K562 (cell line): ENCODE measurements around the gene MATCAP1. TPM values are rescaled to one million over a fixed set of nuclear protein-coding genes. Genes with fewer than 3 reads are reported as not detected.

Experiments
- BRD4 ChIP-seq: fragments of 200-600 bp; sonication (generic); IDR thresholded peaks from 2 replicates; pipeline ENCODE4 v1.6.1; 2017; ENCODE audit warnings: inconsistent platforms
- HMG20A ChIP-seq: fragments of 450-650 bp; formaldehyde crosslinking; conservative IDR thresholded peaks from 2 replicates; pipeline ENCODE4 v1.4.0; 2020; ENCODE audit warnings: mild to moderate bottlenecking, mixed read lengths
- MTA3 ChIP-seq: fragments of 450-650 bp; formaldehyde crosslinking; IDR thresholded peaks from 2 replicates; pipeline ENCODE4 v1.6.1; 2017; ENCODE audit warnings: mild to moderate bottlenecking, borderline replicate concordance
- NFATC3 ChIP-seq: fragments of 450-650 bp; IDR thresholded peaks from 2 replicates; pipeline ENCODE4 v1.6.1; 2017; ENCODE audit warnings: mild to moderate bottlenecking
- NRF1 ChIP-seq, 2 experiments: fragments of 450-650 bp; IDR thresholded peaks in 1 of 2; conservative IDR thresholded peaks in 1 of 2; 2 replicates each; pipeline ENCODE4 v1.6.1; 2014; ENCODE audit warnings: mild to moderate bottlenecking in 2 of 2
- RB1 ChIP-seq: fragments of 450-650 bp; IDR thresholded peaks from 2 replicates; pipeline ENCODE4 v1.6.1; 2017; ENCODE audit warnings: low read depth, mild to moderate bottlenecking
- TARDBP ChIP-seq: fragments of 450-650 bp; IDR thresholded peaks from 2 replicates; pipeline ENCODE4 v1.6.1; 2016
- ZNF197 ChIP-seq: fragments of 200-800 bp; sonication (Bioruptor generic); IDR thresholded peaks from 2 replicates; pipeline ENCODE4 v1.6.1; 2016; ENCODE audit warnings: low read depth, missing genetic modification characterization, missing compliant biosample characterization
- polyA plus RNA-seq, 8 experiments: library from polyadenylated mRNA; depleted of rRNA in 4 of 8; stranded (reverse) in 5 of 8; unstranded in 3 of 8; fragments of >200 nt; fragmentation: Nextera tagmentation in 2 of 8; fragmentation: Illumina TruSeq in 1 of 8; extraction: Ambion mirVana in 2 of 8; extraction: Trizol in 1 of 8; gene quantifications; 2 replicates each; pipeline versions ENCODE4 v1.2.1 to v1.2.3, GENCODE V29; 2011 to 2014; ENCODE audit warnings: inconsistent platforms in 1 of 8, missing spikeins in 1 of 8
- total RNA-seq, 7 experiments: library from RNA; depleted of rRNA in 6 of 7; stranded (reverse); fragments of >200 nt in 6 of 7; fragmentation: Illumina TruSeq in 2 of 7; extraction: Trizol in 2 of 7; gene quantifications; 2 replicates each; pipeline versions ENCODE4 v1.2.1 to v1.2.3, GENCODE V29; 2011 to 2021; ENCODE audit warnings: low replicate concordance in 1 of 7
- TF ChIP-seq, protein P1 (sequence below): fragments of 450-650 bp; IDR thresholded peaks from 2 replicates; pipeline ENCODE4 v1.6.1; 2016; ENCODE audit warnings: mild to moderate bottlenecking, moderate library complexity
- TF ChIP-seq, protein P2 (sequence below): fragments of 250-450 bp; sonication (Bioruptor Pico); IDR thresholded peaks from 2 replicates; pipeline ENCODE4 v1.5.0; 2022; ENCODE audit warnings: mild to moderate bottlenecking

The MATCAP1 gene
- total and polyA plus RNA-seq, 9 of the 15 experiments (the other 6 are each of a cell fraction or from before 2014, with no cell fraction given), result 3.4 to 20.5 (median 10.3) TPM

DNA sequence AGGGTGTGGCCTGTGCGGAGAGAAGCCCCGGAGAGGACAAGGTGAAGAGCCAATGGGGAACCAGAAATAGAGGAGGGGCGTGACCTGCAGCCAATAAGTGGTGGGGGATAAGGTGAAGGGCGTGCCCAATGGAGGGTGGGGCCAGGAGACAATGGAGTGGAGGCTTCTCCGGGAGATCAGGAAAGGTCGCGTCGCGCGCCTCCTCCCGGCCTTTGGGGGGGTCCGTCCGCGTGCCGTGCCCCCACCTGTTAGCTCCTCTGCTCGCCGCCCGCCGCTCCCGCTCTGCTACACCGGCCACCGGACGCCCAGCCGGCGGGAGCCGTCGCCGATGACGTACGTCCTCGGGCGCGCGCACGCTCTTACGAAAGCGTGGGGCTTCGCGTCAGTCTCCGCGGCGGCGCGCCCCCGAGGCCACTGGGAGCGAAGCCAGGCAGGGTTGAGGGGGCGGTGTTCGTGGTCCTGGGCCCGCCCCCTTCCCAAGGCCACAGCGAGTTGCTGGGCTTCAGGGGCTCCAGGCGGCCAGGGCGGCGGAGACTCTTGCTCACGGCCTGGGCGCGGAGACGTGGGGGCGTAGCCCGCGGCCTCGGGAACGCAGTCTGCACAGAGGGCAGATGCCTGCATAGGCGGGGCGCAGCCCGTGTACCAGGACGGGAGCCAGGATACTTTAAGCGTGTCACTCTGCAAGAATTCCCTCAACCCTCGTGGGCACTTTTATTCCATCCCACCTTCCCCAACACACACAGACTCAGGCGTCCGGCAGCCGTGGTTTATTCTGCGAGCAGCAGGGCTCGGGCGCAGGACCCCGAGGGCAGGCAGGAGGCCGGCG lies at the start of gene MATCAP1 (continued):
- TF ChIP-seq, protein P1, sequence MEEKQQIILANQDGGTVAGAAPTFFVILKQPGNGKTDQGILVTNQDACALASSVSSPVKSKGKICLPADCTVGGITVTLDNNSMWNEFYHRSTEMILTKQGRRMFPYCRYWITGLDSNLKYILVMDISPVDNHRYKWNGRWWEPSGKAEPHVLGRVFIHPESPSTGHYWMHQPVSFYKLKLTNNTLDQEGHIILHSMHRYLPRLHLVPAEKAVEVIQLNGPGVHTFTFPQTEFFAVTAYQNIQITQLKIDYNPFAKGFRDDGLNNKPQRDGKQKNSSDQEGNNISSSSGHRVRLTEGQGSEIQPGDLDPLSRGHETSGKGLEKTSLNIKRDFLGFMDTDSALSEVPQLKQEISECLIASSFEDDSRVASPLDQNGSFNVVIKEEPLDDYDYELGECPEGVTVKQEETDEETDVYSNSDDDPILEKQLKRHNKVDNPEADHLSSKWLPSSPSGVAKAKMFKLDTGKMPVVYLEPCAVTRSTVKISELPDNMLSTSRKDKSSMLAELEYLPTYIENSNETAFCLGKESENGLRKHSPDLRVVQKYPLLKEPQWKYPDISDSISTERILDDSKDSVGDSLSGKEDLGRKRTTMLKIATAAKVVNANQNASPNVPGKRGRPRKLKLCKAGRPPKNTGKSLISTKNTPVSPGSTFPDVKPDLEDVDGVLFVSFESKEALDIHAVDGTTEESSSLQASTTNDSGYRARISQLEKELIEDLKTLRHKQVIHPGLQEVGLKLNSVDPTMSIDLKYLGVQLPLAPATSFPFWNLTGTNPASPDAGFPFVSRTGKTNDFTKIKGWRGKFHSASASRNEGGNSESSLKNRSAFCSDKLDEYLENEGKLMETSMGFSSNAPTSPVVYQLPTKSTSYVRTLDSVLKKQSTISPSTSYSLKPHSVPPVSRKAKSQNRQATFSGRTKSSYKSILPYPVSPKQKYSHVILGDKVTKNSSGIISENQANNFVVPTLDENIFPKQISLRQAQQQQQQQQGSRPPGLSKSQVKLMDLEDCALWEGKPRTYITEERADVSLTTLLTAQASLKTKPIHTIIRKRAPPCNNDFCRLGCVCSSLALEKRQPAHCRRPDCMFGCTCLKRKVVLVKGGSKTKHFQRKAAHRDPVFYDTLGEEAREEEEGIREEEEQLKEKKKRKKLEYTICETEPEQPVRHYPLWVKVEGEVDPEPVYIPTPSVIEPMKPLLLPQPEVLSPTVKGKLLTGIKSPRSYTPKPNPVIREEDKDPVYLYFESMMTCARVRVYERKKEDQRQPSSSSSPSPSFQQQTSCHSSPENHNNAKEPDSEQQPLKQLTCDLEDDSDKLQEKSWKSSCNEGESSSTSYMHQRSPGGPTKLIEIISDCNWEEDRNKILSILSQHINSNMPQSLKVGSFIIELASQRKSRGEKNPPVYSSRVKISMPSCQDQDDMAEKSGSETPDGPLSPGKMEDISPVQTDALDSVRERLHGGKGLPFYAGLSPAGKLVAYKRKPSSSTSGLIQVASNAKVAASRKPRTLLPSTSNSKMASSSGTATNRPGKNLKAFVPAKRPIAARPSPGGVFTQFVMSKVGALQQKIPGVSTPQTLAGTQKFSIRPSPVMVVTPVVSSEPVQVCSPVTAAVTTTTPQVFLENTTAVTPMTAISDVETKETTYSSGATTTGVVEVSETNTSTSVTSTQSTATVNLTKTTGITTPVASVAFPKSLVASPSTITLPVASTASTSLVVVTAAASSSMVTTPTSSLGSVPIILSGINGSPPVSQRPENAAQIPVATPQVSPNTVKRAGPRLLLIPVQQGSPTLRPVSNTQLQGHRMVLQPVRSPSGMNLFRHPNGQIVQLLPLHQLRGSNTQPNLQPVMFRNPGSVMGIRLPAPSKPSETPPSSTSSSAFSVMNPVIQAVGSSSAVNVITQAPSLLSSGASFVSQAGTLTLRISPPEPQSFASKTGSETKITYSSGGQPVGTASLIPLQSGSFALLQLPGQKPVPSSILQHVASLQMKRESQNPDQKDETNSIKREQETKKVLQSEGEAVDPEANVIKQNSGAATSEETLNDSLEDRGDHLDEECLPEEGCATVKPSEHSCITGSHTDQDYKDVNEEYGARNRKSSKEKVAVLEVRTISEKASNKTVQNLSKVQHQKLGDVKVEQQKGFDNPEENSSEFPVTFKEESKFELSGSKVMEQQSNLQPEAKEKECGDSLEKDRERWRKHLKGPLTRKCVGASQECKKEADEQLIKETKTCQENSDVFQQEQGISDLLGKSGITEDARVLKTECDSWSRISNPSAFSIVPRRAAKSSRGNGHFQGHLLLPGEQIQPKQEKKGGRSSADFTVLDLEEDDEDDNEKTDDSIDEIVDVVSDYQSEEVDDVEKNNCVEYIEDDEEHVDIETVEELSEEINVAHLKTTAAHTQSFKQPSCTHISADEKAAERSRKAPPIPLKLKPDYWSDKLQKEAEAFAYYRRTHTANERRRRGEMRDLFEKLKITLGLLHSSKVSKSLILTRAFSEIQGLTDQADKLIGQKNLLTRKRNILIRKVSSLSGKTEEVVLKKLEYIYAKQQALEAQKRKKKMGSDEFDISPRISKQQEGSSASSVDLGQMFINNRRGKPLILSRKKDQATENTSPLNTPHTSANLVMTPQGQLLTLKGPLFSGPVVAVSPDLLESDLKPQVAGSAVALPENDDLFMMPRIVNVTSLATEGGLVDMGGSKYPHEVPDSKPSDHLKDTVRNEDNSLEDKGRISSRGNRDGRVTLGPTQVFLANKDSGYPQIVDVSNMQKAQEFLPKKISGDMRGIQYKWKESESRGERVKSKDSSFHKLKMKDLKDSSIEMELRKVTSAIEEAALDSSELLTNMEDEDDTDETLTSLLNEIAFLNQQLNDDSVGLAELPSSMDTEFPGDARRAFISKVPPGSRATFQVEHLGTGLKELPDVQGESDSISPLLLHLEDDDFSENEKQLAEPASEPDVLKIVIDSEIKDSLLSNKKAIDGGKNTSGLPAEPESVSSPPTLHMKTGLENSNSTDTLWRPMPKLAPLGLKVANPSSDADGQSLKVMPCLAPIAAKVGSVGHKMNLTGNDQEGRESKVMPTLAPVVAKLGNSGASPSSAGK, result no peak
- TF ChIP-seq TARDBP (no peak), ZNF197 (no peak), BRD4 (no peak), NFATC3 (no peak), HMG20A (CRISPR knock-in tag) (no peak), MTA3 (peak; percentile 95), RB1 (peak; percentile 83), NRF1 (conservative IDR thresholded peaks at IDR 0.05 in 1 of 2, IDR thresholded peaks at IDR 0.05 in 1 of 2) (peak; percentile 83 to 86)
- TF ChIP-seq, protein P2, sequence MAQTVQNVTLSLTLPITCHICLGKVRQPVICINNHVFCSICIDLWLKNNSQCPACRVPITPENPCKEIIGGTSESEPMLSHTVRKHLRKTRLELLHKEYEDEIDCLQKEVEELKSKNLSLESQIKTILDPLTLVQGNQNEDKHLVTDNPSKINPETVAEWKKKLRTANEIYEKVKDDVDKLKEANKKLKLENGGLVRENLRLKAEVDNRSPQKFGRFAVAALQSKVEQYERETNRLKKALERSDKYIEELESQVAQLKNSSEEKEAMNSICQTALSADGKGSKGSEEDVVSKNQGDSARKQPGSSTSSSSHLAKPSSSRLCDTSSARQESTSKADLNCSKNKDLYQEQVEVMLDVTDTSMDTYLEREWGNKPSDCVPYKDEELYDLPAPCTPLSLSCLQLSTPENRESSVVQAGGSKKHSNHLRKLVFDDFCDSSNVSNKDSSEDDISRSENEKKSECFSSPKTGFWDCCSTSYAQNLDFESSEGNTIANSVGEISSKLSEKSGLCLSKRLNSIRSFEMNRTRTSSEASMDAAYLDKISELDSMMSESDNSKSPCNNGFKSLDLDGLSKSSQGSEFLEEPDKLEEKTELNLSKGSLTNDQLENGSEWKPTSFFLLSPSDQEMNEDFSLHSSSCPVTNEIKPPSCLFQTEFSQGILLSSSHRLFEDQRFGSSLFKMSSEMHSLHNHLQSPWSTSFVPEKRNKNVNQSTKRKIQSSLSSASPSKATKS, result no peak
